Measurements from ENCODE around the gene CHN2.

The CHN2 gene

GRCh38 chr7:29457141-29457561 lies 262.6 kb downstream of the CHN2 start:
- TF ChIP-seq POLR2AphosphoS5 (IDR thresholded peaks at IDR 0.05; ENCODE audit: low read depth, low read length) (no peak), TAF1 (IDR thresholded peaks at IDR 0.05; ENCODE audit: borderline replicate concordance, insufficient read depth, low read length) (no peak), FOXP2 (optimal IDR thresholded peaks at IDR 0.05; ENCODE audit: borderline replicate concordance, extremely low read depth, extremely low read length, insufficient read depth) (no peak)

GRCh38 chr7:29457565-29458011 lies 263.0 kb downstream of the CHN2 start:
- TF ChIP-seq POLR2AphosphoS5 (IDR thresholded peaks at IDR 0.05; ENCODE audit: low read depth, low read length) (no peak), REST (IDR thresholded peaks at IDR 0.05; ENCODE audit: insufficient read depth in 1 of 2, low read depth in 2 of 2, low read length in 2 of 2) (no peak), SIN3A (IDR thresholded peaks at IDR 0.05; ENCODE audit: borderline replicate concordance, insufficient read depth, low read length) (no peak), FOXP2 (optimal IDR thresholded peaks at IDR 0.05; ENCODE audit: borderline replicate concordance, extremely low read depth, extremely low read length, insufficient read depth) (no peak), TAF1 (IDR thresholded peaks at IDR 0.05; ENCODE audit: borderline replicate concordance, insufficient read depth, low read length) (no peak)

GRCh38 chr7:29458933-29459332 lies 264.4 kb downstream of the CHN2 start:
- TF ChIP-seq TAF1 (IDR thresholded peaks at IDR 0.05; ENCODE audit: borderline replicate concordance, insufficient read depth, low read length) (no peak), FOXP2 (optimal IDR thresholded peaks at IDR 0.05; ENCODE audit: borderline replicate concordance, extremely low read depth, extremely low read length, insufficient read depth) (no peak), REST (IDR thresholded peaks at IDR 0.05; ENCODE audit: insufficient read depth in 1 of 2, low read depth in 2 of 2, low read length in 2 of 2) (no peak), POLR2AphosphoS5 (IDR thresholded peaks at IDR 0.05; ENCODE audit: low read depth, low read length) (no peak), SIN3A (IDR thresholded peaks at IDR 0.05; ENCODE audit: borderline replicate concordance, insufficient read depth, low read length) (no peak)

GRCh38 chr7:29459589-29459988 lies 265.0 kb downstream of the CHN2 start:
- no peak for TF ChIP-seq FOXP2 (optimal IDR thresholded peaks at IDR 0.05; ENCODE audit: borderline replicate concordance, extremely low read depth, extremely low read length, insufficient read depth)
- TF ChIP-seq TAF1 (IDR thresholded peaks at IDR 0.05; ENCODE audit: borderline replicate concordance, insufficient read depth, low read length), result no peak
- no peak for TF ChIP-seq REST (IDR thresholded peaks at IDR 0.05; ENCODE audit: insufficient read depth in 1 of 2, low read depth in 2 of 2, low read length in 2 of 2)
- no peak for TF ChIP-seq SIN3A (IDR thresholded peaks at IDR 0.05; ENCODE audit: borderline replicate concordance, insufficient read depth, low read length)

- TF ChIP-seq POLR2AphosphoS5 (IDR thresholded peaks at IDR 0.05; ENCODE audit: low read depth, low read length) (no peak), TAF1 (IDR thresholded peaks at IDR 0.05; ENCODE audit: borderline replicate concordance, insufficient read depth, low read length) (no peak), FOXP2 (optimal IDR thresholded peaks at IDR 0.05; ENCODE audit: borderline replicate concordance, extremely low read depth, extremely low read length, insufficient read depth) (no peak), SIN3A (IDR thresholded peaks at IDR 0.05; ENCODE audit: borderline replicate concordance, insufficient read depth, low read length) (no peak), REST (IDR thresholded peaks at IDR 0.05; ENCODE audit: insufficient read depth in 1 of 2, low read depth in 2 of 2, low read length in 2 of 2) (no peak)
Measured at GRCh38 chr7:29461996-29462395, 267.4 kb downstream of the CHN2 start.

All from PFSK-1 (cell line).